GM12874 (cell line): ENCODE measurements around the gene ERGIC3.

Experiments used
- CTCF ChIP-seq: IDR thresholded peaks from 2 replicates; pipeline ENCODE4 v1.5.1; 2011; ENCODE audit warnings: low read depth, mild to moderate bottlenecking, control low read depth, low read length, moderate library complexity; ENCODE audit not compliant: insufficient read depth

Gene ERGIC3

DNA sequence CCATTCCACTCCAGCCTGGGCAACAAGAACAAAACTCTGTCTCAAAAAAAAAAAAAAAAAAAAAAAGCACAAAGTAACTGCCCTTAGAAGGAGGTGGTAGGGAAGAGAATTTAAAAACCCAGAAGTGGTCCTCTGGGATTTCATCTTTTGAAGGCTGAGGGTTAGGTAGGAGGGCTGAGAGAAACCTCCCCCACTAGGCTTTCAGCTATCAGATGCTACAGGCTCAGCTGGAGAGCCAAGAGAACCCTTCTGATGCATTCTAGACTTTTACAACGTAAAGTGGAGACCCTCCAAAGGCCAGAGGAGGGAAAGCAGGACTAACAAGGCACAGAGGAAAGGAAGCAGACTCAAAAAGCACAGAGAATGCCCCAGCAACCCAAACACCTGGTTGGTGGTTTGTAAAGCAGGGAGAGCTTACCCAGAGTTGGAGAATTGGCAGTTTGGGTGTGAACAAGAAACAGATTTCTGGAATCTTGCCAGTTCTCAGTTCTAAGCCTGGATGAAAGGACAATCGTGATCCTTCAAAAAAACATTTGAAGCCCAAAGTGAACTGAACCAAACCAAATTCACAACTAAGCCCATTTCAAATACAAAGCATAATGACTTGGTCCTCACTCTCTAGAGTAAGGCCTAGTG lies 50.6 kb downstream of the ERGIC3 start:
- no peak for TF ChIP-seq CTCF

- TF ChIP-seq CTCF, result no peak
Observed at GRCh38 chr20:35595456-35595855, 53.6 kb downstream of the ERGIC3 start.

DNA sequence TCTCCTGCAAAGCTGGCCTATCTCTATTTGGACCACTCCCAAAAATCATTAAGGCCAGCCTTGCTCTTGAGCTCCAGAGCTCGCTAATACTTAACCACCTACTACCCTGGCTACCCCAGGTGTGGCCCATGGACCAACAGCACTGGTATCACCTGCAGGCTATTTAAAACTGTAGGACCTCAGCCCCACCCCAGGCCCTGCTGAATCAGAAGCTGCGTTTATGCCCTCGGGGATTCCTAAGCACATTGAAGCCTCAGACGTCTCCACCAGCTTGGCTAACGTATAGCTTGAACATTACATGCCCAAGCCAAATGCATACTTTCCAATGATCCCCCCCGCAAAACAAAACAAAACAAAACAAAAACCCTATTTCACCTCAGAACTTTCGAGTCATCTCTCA lies 54.0 kb downstream of the ERGIC3 start:
- no peak for TF ChIP-seq CTCF

DNA sequence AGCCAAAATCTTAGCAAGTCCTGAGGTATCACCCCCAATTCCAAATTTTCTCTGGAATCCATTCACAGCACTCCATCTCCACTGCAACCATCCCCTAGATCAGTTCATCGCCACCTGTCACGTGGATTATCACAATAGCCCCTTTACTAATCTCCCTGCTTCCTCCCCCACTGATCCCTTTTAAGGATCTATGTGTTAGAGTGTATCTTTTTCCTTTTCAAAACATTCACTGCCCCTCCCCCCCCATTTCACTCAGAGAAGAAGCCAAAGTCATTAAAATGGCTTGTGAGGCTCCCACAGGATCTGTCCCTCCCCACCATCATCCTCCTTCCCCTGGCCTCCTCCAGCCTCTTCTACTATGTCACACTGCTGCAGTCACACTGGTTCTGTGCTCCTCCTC lies 55.3 kb downstream of the ERGIC3 start:
- no peak for TF ChIP-seq CTCF

GRCh38 chr20:35598476-35598875 lies 56.6 kb downstream of the ERGIC3 start:
- TF ChIP-seq CTCF, result no peak

DNA sequence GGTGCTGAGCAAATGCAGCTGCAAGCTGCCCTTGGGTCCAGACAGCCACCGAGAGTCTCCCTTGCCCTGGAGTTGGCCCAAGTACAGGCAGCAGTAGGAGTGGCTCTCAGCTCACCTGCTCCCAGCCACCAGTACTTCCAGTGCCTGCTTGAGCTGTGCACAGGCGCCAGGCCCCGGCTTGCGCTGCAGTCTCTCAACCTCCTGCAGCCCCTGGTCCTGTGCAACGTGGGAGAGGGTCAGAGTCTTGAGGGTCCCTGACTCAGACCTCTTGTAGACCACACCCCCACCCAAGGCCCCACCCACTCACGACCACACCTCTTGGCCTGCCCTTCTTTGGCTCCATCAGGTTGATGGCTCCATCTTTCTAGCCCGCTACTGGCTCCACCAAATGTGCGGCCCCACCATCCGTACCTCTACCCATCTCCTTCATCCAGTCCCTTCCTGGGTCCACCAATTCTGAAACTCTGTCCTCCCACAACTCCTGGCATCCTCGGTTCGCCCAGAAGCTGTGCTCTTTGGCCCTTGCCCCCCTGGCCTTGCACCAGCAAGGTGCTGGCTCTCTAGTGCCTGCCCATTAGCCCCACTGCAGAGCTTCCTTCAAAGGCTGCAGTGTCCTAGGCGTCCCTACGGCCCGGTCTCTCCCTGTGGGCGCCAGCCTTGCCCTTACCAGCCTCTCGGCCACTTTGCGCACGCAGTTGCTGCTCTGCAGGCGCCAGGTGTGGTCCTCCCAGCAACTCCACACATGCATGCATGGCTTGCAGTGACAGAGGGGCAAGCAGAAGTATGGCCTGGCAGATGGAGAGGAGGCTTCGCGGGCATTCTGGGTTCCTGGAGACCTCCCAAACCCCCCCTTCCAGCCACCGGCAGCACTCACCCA lies 57.3 kb downstream of the ERGIC3 start:
- no peak for TF ChIP-seq CTCF

DNA sequence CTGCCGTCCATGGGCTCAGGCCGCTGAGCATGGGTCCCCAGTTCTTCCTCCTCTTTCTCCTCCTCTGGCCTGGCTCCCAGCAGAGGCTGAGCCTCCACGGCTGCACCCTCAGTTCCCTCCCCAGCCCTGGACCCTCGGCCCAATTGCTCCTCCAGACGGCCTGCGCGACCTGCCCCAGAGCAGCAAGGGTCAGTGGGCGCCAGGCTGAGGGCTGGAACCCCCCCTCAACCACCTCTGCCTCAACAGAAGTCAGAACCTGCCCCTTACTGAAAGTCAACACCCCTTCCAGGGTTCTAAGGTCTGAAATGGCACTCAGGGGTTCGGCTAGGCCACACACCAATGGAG lies 57.9 kb downstream of the ERGIC3 start:
- TF ChIP-seq CTCF, result no peak
